OCI-LY1 (cell line): ENCODE measurements around the gene KIAA0232.
"Not testable (repeated sequence)": the region's sequence is repeated elsewhere in the genome, so short reads cannot be mapped to it uniquely, and the experiment has no call there.

Experiments
- H2AFZ ChIP-seq: fragments of 200-600 bp; sonication (generic), shearing (Covaris generic); 2 replicates; pipeline ENCODE4 v1.6.0; 2014; ENCODE audit warnings: antibody characterized with exemption, mild to moderate bottlenecking, low read length
- H3F3A ChIP-seq: fragments of 200-600 bp; sonication (generic), shearing (Covaris generic); 2 replicates; pipeline ENCODE4 v1.6.0; 2014; ENCODE audit warnings: mild to moderate bottlenecking, antibody characterized with exemption, low read length, moderate library complexity; ENCODE audit not compliant: insufficient read depth
- H3K27ac ChIP-seq: fragments of 200-600 bp; sonication (generic); 2 replicates; pipeline ENCODE4 v1.5.1; 2014; ENCODE audit warnings: low read length, mixed run types, mild to moderate bottlenecking, low read depth; ENCODE audit not compliant: poor library complexity, severe bottlenecking
- H3K27me3 ChIP-seq: fragments of 200-600 bp; sonication (generic); 2 replicates; pipeline ENCODE4 v1.6.0; 2014; ENCODE audit warnings: antibody characterized with exemption, mild to moderate bottlenecking, low read length, moderate library complexity; ENCODE audit not compliant: insufficient read depth
- H3K36me3 ChIP-seq: fragments of 200-600 bp; sonication (generic); 2 replicates; pipeline ENCODE4 v1.6.1; 2014; ENCODE audit warnings: mild to moderate bottlenecking, antibody characterized with exemption, low read length, moderate library complexity, mixed read lengths; ENCODE audit not compliant: insufficient read depth
- H3K4me1 ChIP-seq: fragments of 200-600 bp; sonication (generic); 2 replicates; pipeline ENCODE4 v1.5.1; 2014; ENCODE audit warnings: mild to moderate bottlenecking, low read length, moderate library complexity; ENCODE audit not compliant: insufficient read depth, severe bottlenecking
- H3K4me2 ChIP-seq: fragments of 200-600 bp; sonication (generic), shearing (Covaris generic); 2 replicates; pipeline ENCODE4 v1.6.1; 2014; ENCODE audit warnings: low read length
- H3K4me3 ChIP-seq: fragments of 200-600 bp; sonication (generic); 2 replicates; pipeline ENCODE4 v1.5.1; 2014; ENCODE audit warnings: low read length, low read depth, mild to moderate bottlenecking, mixed read lengths; ENCODE audit not compliant: poor library complexity, severe bottlenecking
- H3K79me2 ChIP-seq: fragments of 200-600 bp; shearing (Covaris generic); 2 replicates; pipeline ENCODE4 v1.6.1; 2016; ENCODE audit warnings: mixed run types, low read length, mixed read lengths; ENCODE audit not compliant: insufficient read depth
- H3K9ac ChIP-seq: fragments of 200-600 bp; sonication (generic), shearing (Covaris generic); 2 replicates; pipeline ENCODE4 v1.6.1; 2014; ENCODE audit warnings: mild to moderate bottlenecking, low read length, mixed read lengths
- H3K9me2 ChIP-seq: fragments of 200-600 bp; sonication (generic), shearing (Covaris generic); 2 replicates; pipeline ENCODE4 v1.6.1; 2014; ENCODE audit warnings: low read depth, mild to moderate bottlenecking, low read length, mixed read lengths
- H3K9me3 ChIP-seq: fragments of 200-600 bp; shearing (Covaris generic); 2 replicates; pipeline ENCODE4 v1.6.1; 2014; ENCODE audit warnings: low read length, mixed read lengths
- H4K20me1 ChIP-seq: fragments of 200-600 bp; sonication (generic), shearing (Covaris generic); 2 replicates; pipeline ENCODE4 v1.6.0; 2016; ENCODE audit warnings: mild to moderate bottlenecking, low read length; ENCODE audit not compliant: insufficient read depth
- CTCF ChIP-seq: fragments of 200-600 bp; sonication (generic), shearing (Covaris generic); IDR thresholded peaks from 2 replicates; pipeline ENCODE4 v1.5.1; 2017; ENCODE audit warnings: mild to moderate bottlenecking, antibody characterized with exemption, low read length, moderate library complexity, mixed read lengths
- EZH2 ChIP-seq: fragments of 200-600 bp; sonication (generic), shearing (Covaris generic); IDR thresholded peaks from 2 replicates; pipeline ENCODE4 v1.8.0; 2017; ENCODE audit warnings: borderline replicate concordance, mixed run types, mild to moderate bottlenecking, antibody characterized with exemption, low read length, moderate library complexity, mixed read lengths

The KIAA0232 gene

GRCh38 chr4:6829086-6829485 lies 46.6 kb downstream of the KIAA0232 start:
- no peaks in the 10 kb centered on the region for H3K79me2 ChIP-seq
- H4K20me1 ChIP-seq, result no peaks in the 10 kb centered on the region
- peaks cover 9% of the 10 kb centered on the region; the same call in 1 of the 2 replicates for H3K36me3 ChIP-seq

GRCh38 chr4:6834867-6835266 lies 52.3 kb downstream of the KIAA0232 start:
- peaks cover 7% of the 10 kb centered on the region for H3K36me3 ChIP-seq
- no peaks in the 10 kb centered on the region for H3F3A ChIP-seq

More at GRCh38 chr4:6829086-6829485, 46.6 kb downstream of the KIAA0232 start:
- Histone ChIP-seq H3K27ac (no peak overlapping the region), H2AFZ (no peak overlapping the region), H3F3A (no peaks in the 10 kb centered on the region), H3K4me3 (no peak overlapping the region), H3K27me3 (no peaks in the 10 kb centered on the region), H3K9me2 (no peaks in the 10 kb centered on the region), H3K4me2 (no peak overlapping the region), H3K4me1 (no peaks in the 10 kb centered on the region), H3K9me3 (no peaks in the 10 kb centered on the region), H3K9ac (no peak overlapping the region)
- TF ChIP-seq EZH2, result no peak
- TF ChIP-seq CTCF, result no peak

GRCh38 chr4:6835616-6836015 lies 53.1 kb downstream of the KIAA0232 start:
- H3K9me2 ChIP-seq, H3K4me1 ChIP-seq, H2AFZ ChIP-seq, H3K36me3 ChIP-seq, H3K9ac ChIP-seq, H3K27me3 ChIP-seq, H4K20me1 ChIP-seq, H3K27ac ChIP-seq, H3K4me3 ChIP-seq, H3K79me2 ChIP-seq, H3K9me3 ChIP-seq, H3F3A ChIP-seq, H3K4me2 ChIP-seq: not testable (repeated sequence)

More at GRCh38 chr4:6834867-6835266, 52.3 kb downstream of the KIAA0232 start:
- no peak overlapping the region for H3K4me3 ChIP-seq
- H4K20me1 ChIP-seq, result no peaks in the 10 kb centered on the region
- H3K9me2 ChIP-seq, result no peaks in the 10 kb centered on the region
- H3K9ac ChIP-seq, result no peak overlapping the region
- H3K27ac ChIP-seq, result no peak overlapping the region
- H2AFZ ChIP-seq, result no peak overlapping the region
- no peaks in the 10 kb centered on the region for H3K4me1 ChIP-seq
- no peak for TF ChIP-seq EZH2
- TF ChIP-seq CTCF, result no peak
- H3K4me2 ChIP-seq, result no peak overlapping the region
- no peaks in the 10 kb centered on the region for H3K79me2 ChIP-seq
- H3K27me3 ChIP-seq, result no peaks in the 10 kb centered on the region
- no peaks in the 10 kb centered on the region for H3K9me3 ChIP-seq

- H3K36me3 ChIP-seq, H2AFZ ChIP-seq, H3K4me3 ChIP-seq, H3K79me2 ChIP-seq, H3K9me3 ChIP-seq, H3K4me2 ChIP-seq, H3K9ac ChIP-seq, H3F3A ChIP-seq, H4K20me1 ChIP-seq, H3K9me2 ChIP-seq, H3K27ac ChIP-seq, H3K27me3 ChIP-seq, H3K4me1 ChIP-seq: not testable (repeated sequence)
Observed at GRCh38 chr4:6837106-6837505, 54.6 kb downstream of the KIAA0232 start.
